ENCODE results near the gene TAF10.
A peak's percentile ranks its signal among the peaks of the same experiment; 100 is the strongest.

The TAF10 gene

GRCh38 chr11:6655790-6656583, 44.0 kb upstream of the TAF10 start, which contains the start of gene DCHS1:
Gene DCHS1 (minus strand): TSS chr11:6655809. CDS start chr11:6641613, 14,196 bp downstream.
- no peak for TF ChIP-seq CTCF (IDR thresholded peaks at IDR 0.05; ENCODE audit: unreplicated experiment in 3 of 3)
- peaks cover 10% of the 10 kb centered on the region for H3K4me1 Mint-ChIP-seq
- H3K27ac Mint-ChIP-seq: peak within 1 kb of the TSS; percentile 60 to 89 (median 85)
- H3K36me3 Mint-ChIP-seq (ENCODE audit: low read depth): no peaks in the 10 kb centered on the region
- H3K4me3 Mint-ChIP-seq: peak within 1 kb of the TSS; percentile 88 to 91 (median 90)
- peaks cover 4% of the 10 kb centered on the region for H3K27me3 Mint-ChIP-seq (ENCODE audit: low read depth)
- no peaks in the 10 kb centered on the region for H3K9me3 Mint-ChIP-seq

GRCh38 chr11:6655020-6655789, 43.2 kb upstream of the TAF10 start:
- Mint-ChIP-seq H3K27ac (no peak overlapping the region), H3K27me3 (ENCODE audit: low read depth) (peaks cover 4% of the 10 kb centered on the region), H3K4me3 (no peak overlapping the region), H3K9me3 (no peaks in the 10 kb centered on the region), H3K36me3 (ENCODE audit: low read depth) (no peaks in the 10 kb centered on the region), H3K4me1 (peaks cover 10% of the 10 kb centered on the region)
- TF ChIP-seq CTCF (IDR thresholded peaks at IDR 0.05; ENCODE audit: unreplicated experiment in 3 of 3): no peak

GRCh38 chr11:6654281-6655019, 42.4 kb upstream of the TAF10 start:
- H3K4me1 Mint-ChIP-seq: peaks cover 10% of the 10 kb centered on the region
- H3K27ac Mint-ChIP-seq: no peak overlapping the region
- no peaks in the 10 kb centered on the region for H3K36me3 Mint-ChIP-seq (ENCODE audit: low read depth)
- peaks cover 4% of the 10 kb centered on the region for H3K27me3 Mint-ChIP-seq (ENCODE audit: low read depth)
- H3K9me3 Mint-ChIP-seq: no peaks in the 10 kb centered on the region
- no peak overlapping the region for H3K4me3 Mint-ChIP-seq
- no peak for TF ChIP-seq CTCF (IDR thresholded peaks at IDR 0.05; ENCODE audit: unreplicated experiment in 3 of 3)

- no peak overlapping the region for H3K27ac Mint-ChIP-seq
- no peaks in the 10 kb centered on the region for H3K36me3 Mint-ChIP-seq (ENCODE audit: low read depth)
Measured at GRCh38 chr11:6653656-6654055, 41.6 kb upstream of the TAF10 start.

GRCh38 chr11:6653097-6653496, 41.1 kb upstream of the TAF10 start:
- no peak for TF ChIP-seq CTCF (IDR thresholded peaks at IDR 0.05; ENCODE audit: unreplicated experiment in 3 of 3)
- Mint-ChIP-seq H3K4me1 (peaks cover 10% of the 10 kb centered on the region), H3K36me3 (ENCODE audit: low read depth) (no peaks in the 10 kb centered on the region)

More at GRCh38 chr11:6653656-6654055, 41.6 kb upstream of the TAF10 start:
- Mint-ChIP-seq H3K4me1 (peaks cover 10% of the 10 kb centered on the region), H3K9me3 (no peaks in the 10 kb centered on the region), H3K27me3 (ENCODE audit: low read depth) (peaks cover 4% of the 10 kb centered on the region), H3K4me3 (no peak overlapping the region)
- no peak for TF ChIP-seq CTCF (IDR thresholded peaks at IDR 0.05; ENCODE audit: unreplicated experiment in 3 of 3)

More at GRCh38 chr11:6653097-6653496, 41.1 kb upstream of the TAF10 start:
- H3K9me3 Mint-ChIP-seq: no peaks in the 10 kb centered on the region
- H3K27me3 Mint-ChIP-seq (ENCODE audit: low read depth): peaks cover 4% of the 10 kb centered on the region
- H3K4me3 Mint-ChIP-seq: no peak overlapping the region
- H3K27ac Mint-ChIP-seq: no peak overlapping the region
